ENCODE data around the gene KLF1.

- no peak for TF ChIP-seq CTCF (IDR thresholded peaks at IDR 0.05; ENCODE audit: low read depth, low read length, poor library complexity, severe bottlenecking)
- TF ChIP-seq EZH2phosphoT487 (IDR thresholded peaks at IDR 0.05; ENCODE audit: borderline replicate concordance, low read length): no peak
These were observed 2.4 kb downstream of the KLF1 start for GRCh38 chr19:12884627-12884925.
